ENCODE data around the gene PCDHGB6.
"Not testable (repeated sequence)": the region's sequence is repeated elsewhere in the genome, so short reads cannot be mapped to it uniquely, and the experiment has no call there.

The PCDHGB6 gene

GRCh38 chr5:141383345-141383744 is 24.5 kb upstream of the PCDHGB6 start:
- no peak for DNase-seq (ENCODE audit: insufficient read length, low spot score)
- TF ChIP-seq CTCF (IDR thresholded peaks at IDR 0.05; ENCODE audit: insufficient read depth, missing control alignments), result no peak
- no peak for FAIRE-seq

- FAIRE-seq (no peak), DNase-seq (ENCODE audit: insufficient read length, low spot score) (no peak)
- no peak for TF ChIP-seq CTCF (IDR thresholded peaks at IDR 0.05; ENCODE audit: insufficient read depth, missing control alignments)
Measured at GRCh38 chr5:141384471-141385267, 23.2 kb upstream of the PCDHGB6 start.

GRCh38 chr5:141387557-141388311 is 20.1 kb upstream of the PCDHGB6 start, which contains the start of gene PCDHGB4:
Gene PCDHGB4 (plus strand): TSS chr5:141387698. CDS start chr5:141387885, 187 bp downstream.
- FAIRE-seq; DNase-seq (ENCODE audit: insufficient read length, low spot score): not testable (repeated sequence)

- no peak for TF ChIP-seq CTCF (IDR thresholded peaks at IDR 0.05; ENCODE audit: insufficient read depth, missing control alignments)
- DNase-seq (ENCODE audit: insufficient read length, low spot score) (no peak), FAIRE-seq (no peak)
Measured at GRCh38 chr5:141388661-141389060, 19.2 kb upstream of the PCDHGB6 start.

- TF ChIP-seq CTCF (IDR thresholded peaks at IDR 0.05; ENCODE audit: insufficient read depth, missing control alignments), result no peak
Measured at GRCh38 chr5:141389153-141390042, 18.4 kb upstream of the PCDHGB6 start.

GRCh38 chr5:141392429-141393198 is 15.2 kb upstream of the PCDHGB6 start, which contains the start of gene PCDHGA8:
Gene PCDHGA8 (plus strand): TSS chr5:141392633. CDS start chr5:141392814, 181 bp downstream.
- FAIRE-seq, result no peak
- TF ChIP-seq CTCF (IDR thresholded peaks at IDR 0.05; ENCODE audit: insufficient read depth, missing control alignments), result no peak
- no peak for DNase-seq (ENCODE audit: insufficient read length, low spot score)

More at GRCh38 chr5:141389153-141390042, 18.4 kb upstream of the PCDHGB6 start:
- FAIRE-seq (no peak), DNase-seq (ENCODE audit: insufficient read length, low spot score) (no peak)

All from D721Med (cell line).